K562 (cell line): Measurements from ENCODE around the gene CENPB. TPM values are rescaled to one million over a fixed set of nuclear protein-coding genes. Genes with fewer than 3 reads are reported as not detected.

Source experiments
- ARID2 ChIP-seq: fragments of 450-650 bp; IDR thresholded peaks from 2 replicates; pipeline ENCODE4 v1.6.1; 2017; ENCODE audit warnings: antibody characterized with exemption, mild to moderate bottlenecking
- GABPA ChIP-seq: fragments of 200-800 bp; sonication (Bioruptor generic); conservative IDR thresholded peaks from 2 replicates; pipeline ENCODE4 v1.6.1; 2016; ENCODE audit warnings: low read depth, missing genetic modification characterization, missing compliant biosample characterization
- SIRT6 ChIP-seq: IDR thresholded peaks from one replicate; pipeline ENCODE4 v1.6.1; 2012; ENCODE audit warnings: low read depth, mild to moderate bottlenecking, control low read depth, inconsistent platforms, low read length, moderate library complexity
- TGIF2 ChIP-seq: sonication (generic); formaldehyde crosslinking; IDR thresholded peaks from 2 replicates; pipeline ENCODE4 v1.8.1; 2022; ENCODE audit warnings: mild to moderate bottlenecking, missing genetic modification reagents, moderate library complexity
- YY1 ChIP-seq, 3 experiments: IDR thresholded peaks; 2 replicates each; pipeline ENCODE4 v1.6.1; 2011; ENCODE audit warnings: low read length in 2 of 3, mild to moderate bottlenecking in 2 of 3, moderate library complexity in 2 of 3, borderline replicate concordance in 1 of 3, control low read depth in 1 of 3, low read depth in 1 of 3; ENCODE audit not compliant: insufficient read depth in 3 of 3, insufficient replicate concordance in 2 of 3, control insufficient read depth in 1 of 3, insufficient read length in 1 of 3; ENCODE audit errors: extremely low read depth in 1 of 3
- polyA plus RNA-seq, 8 experiments: library from polyadenylated mRNA; depleted of rRNA in 4 of 8; stranded (reverse) in 5 of 8; unstranded in 3 of 8; fragments of >200 nt; fragmentation: Nextera tagmentation in 2 of 8; fragmentation: Illumina TruSeq in 1 of 8; extraction: Ambion mirVana in 2 of 8; extraction: Trizol in 1 of 8; gene quantifications; 2 replicates each; pipeline versions ENCODE4 v1.2.1 to v1.2.3, GENCODE V29; 2011 to 2014; ENCODE audit warnings: inconsistent platforms in 1 of 8, missing spikeins in 1 of 8
- total RNA-seq, 7 experiments: library from RNA; depleted of rRNA in 6 of 7; stranded (reverse); fragments of >200 nt in 6 of 7; fragmentation: Illumina TruSeq in 2 of 7; extraction: Trizol in 2 of 7; gene quantifications; 2 replicates each; pipeline versions ENCODE4 v1.2.1 to v1.2.3, GENCODE V29; 2011 to 2021; ENCODE audit warnings: low replicate concordance in 1 of 7
- TF ChIP-seq, protein P1 (sequence below): sonication (generic); formaldehyde crosslinking; IDR thresholded peaks from 2 replicates; pipeline ENCODE4 v1.8.1; 2023; ENCODE audit warnings: missing genetic modification reagents, mild to moderate bottlenecking, borderline replicate concordance
- TF ChIP-seq, protein P2 (sequence below): fragments of 450-650 bp; IDR thresholded peaks from 2 replicates; pipeline ENCODE4 v1.6.1; 2017; ENCODE audit warnings: mild to moderate bottlenecking, moderate library complexity
- TF ChIP-seq, protein P3 (sequence below), 2 experiments: fragments of 450-650 bp in 1 of 2; sonication (generic) in 1 of 2; formaldehyde crosslinking in 1 of 2; IDR thresholded peaks; 2 replicates each; pipeline versions ENCODE4 v1.7.1 to v1.9.0; 2016 to 2022; ENCODE audit warnings: inconsistent platforms in 1 of 2, mild to moderate bottlenecking in 1 of 2, missing genetic modification reagents in 1 of 2

The CENPB gene
- total and polyA plus RNA-seq, 9 of the 15 experiments (the other 6 are each of a cell fraction or from before 2014, with no cell fraction given), result 0.17 to 70.8 (median 24.9) TPM

GRCh38 chr20:3795511-3796468 lies 9.2 kb upstream of the CENPB start, which contains the start of gene CDC25B (continued):
- TF ChIP-seq, protein P1, sequence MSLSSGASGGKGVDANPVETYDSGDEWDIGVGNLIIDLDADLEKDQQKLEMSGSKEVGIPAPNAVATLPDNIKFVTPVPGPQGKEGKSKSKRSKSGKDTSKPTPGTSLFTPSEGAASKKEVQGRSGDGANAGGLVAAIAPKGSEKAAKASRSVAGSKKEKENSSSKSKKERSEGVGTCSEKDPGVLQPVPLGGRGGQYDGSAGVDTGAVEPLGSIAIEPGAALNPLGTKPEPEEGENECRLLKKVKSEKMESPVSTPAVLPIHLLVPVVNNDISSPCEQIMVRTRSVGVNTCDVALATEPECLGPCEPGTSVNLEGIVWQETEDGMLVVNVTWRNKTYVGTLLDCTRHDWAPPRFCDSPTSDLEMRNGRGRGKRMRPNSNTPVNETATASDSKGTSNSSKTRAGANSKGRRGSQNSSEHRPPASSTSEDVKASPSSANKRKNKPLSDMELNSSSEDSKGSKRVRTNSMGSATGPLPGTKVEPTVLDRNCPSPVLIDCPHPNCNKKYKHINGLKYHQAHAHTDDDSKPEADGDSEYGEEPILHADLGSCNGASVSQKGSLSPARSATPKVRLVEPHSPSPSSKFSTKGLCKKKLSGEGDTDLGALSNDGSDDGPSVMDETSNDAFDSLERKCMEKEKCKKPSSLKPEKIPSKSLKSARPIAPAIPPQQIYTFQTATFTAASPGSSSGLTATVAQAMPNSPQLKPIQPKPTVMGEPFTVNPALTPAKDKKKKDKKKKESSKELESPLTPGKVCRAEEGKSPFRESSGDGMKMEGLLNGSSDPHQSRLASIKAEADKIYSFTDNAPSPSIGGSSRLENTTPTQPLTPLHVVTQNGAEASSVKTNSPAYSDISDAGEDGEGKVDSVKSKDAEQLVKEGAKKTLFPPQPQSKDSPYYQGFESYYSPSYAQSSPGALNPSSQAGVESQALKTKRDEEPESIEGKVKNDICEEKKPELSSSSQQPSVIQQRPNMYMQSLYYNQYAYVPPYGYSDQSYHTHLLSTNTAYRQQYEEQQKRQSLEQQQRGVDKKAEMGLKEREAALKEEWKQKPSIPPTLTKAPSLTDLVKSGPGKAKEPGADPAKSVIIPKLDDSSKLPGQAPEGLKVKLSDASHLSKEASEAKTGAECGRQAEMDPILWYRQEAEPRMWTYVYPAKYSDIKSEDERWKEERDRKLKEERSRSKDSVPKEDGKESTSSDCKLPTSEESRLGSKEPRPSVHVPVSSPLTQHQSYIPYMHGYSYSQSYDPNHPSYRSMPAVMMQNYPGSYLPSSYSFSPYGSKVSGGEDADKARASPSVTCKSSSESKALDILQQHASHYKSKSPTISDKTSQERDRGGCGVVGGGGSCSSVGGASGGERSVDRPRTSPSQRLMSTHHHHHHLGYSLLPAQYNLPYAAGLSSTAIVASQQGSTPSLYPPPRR (CRISPR knock-in tag), result 0 out of 2 replicates have a peak, but pooled peaks have one; percentile 41
- TF ChIP-seq, protein P2, sequence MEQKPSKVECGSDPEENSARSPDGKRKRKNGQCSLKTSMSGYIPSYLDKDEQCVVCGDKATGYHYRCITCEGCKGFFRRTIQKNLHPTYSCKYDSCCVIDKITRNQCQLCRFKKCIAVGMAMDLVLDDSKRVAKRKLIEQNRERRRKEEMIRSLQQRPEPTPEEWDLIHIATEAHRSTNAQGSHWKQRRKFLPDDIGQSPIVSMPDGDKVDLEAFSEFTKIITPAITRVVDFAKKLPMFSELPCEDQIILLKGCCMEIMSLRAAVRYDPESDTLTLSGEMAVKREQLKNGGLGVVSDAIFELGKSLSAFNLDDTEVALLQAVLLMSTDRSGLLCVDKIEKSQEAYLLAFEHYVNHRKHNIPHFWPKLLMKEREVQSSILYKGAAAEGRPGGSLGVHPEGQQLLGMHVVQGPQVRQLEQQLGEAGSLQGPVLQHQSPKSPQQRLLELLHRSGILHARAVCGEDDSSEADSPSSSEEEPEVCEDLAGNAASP, result no peak
- TF ChIP-seq SIRT6 (no peak), YY1 (IDR thresholded peaks at IDR 0.05; ENCODE audit: borderline replicate concordance in 1 of 3, control insufficient read depth in 1 of 3, extremely low read depth in 1 of 3, insufficient read depth in 3 of 3, insufficient read length in 1 of 3, insufficient replicate concordance in 2 of 3, low read depth in 1 of 3, low read length in 2 of 3) (peak in 1 of 3 experiments; percentile 12), GABPA (tag) (peak; percentile 62), ARID2 (no peak), TGIF2 (CRISPR knock-in tag) (no peak)
- TF ChIP-seq, protein P3, sequence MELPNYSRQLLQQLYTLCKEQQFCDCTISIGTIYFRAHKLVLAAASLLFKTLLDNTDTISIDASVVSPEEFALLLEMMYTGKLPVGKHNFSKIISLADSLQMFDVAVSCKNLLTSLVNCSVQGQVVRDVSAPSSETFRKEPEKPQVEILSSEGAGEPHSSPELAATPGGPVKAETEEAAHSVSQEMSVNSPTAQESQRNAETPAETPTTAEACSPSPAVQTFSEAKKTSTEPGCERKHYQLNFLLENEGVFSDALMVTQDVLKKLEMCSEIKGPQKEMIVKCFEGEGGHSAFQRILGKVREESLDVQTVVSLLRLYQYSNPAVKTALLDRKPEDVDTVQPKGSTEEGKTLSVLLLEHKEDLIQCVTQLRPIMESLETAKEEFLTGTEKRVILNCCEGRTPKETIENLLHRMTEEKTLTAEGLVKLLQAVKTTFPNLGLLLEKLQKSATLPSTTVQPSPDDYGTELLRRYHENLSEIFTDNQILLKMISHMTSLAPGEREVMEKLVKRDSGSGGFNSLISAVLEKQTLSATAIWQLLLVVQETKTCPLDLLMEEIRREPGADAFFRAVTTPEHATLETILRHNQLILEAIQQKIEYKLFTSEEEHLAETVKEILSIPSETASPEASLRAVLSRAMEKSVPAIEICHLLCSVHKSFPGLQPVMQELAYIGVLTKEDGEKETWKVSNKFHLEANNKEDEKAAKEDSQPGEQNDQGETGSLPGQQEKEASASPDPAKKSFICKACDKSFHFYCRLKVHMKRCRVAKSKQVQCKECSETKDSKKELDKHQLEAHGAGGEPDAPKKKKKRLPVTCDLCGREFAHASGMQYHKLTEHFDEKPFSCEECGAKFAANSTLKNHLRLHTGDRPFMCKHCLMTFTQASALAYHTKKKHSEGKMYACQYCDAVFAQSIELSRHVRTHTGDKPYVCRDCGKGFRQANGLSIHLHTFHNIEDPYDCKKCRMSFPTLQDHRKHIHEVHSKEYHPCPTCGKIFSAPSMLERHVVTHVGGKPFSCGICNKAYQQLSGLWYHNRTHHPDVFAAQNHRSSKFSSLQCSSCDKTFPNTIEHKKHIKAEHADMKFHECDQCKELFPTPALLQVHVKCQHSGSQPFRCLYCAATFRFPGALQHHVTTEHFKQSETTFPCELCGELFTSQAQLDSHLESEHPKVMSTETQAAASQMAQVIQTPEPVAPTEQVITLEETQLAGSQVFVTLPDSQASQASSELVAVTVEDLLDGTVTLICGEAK (IDR thresholded peaks at IDR 0.05), result 0 out of 2 replicates have a peak, but pooled peaks have one; percentile 21
- TF ChIP-seq, protein P3 (CRISPR knock-in tag; IDR thresholded peaks at IDR 0.05), result peak; percentile 46; the same call in 1 of the 2 replicates
